Retinal pigment epithelial cell (primary cell): Measurements from ENCODE around the gene UBA7.
"Not testable (repeated sequence)": the region's sequence is repeated elsewhere in the genome, so short reads cannot be mapped to it uniquely, and the experiment has no call there.

Source experiments
- DNase-seq: peaks from one replicate; pipeline ENCODE4 v3.0.0-alpha.2; 2010; ENCODE audit warnings: low read depth
- H3K4me3 ChIP-seq: 2 replicates; pipeline ENCODE4 v1.5.1; 2011; ENCODE audit warnings: mild to moderate bottlenecking, low read length, control low read depth, moderate library complexity
- CTCF ChIP-seq: conservative IDR thresholded peaks from 2 replicates; pipeline ENCODE4 v1.5.1; 2011; ENCODE audit warnings: low read depth, low read length, control low read depth, inconsistent platforms

The UBA7 gene

GRCh38 chr3:49780080-49780974 lies 33.4 kb downstream of the UBA7 start:
- H3K4me3 ChIP-seq, result no peak overlapping the region
- TF ChIP-seq CTCF, result no peak
- no peak for DNase-seq

GRCh38 chr3:49779358-49780079 lies 34.2 kb downstream of the UBA7 start:
- DNase-seq, result no peak
- no peak overlapping the region for H3K4me3 ChIP-seq
- TF ChIP-seq CTCF, result no peak

- not testable (repeated sequence) for DNase-seq
Measured at GRCh38 chr3:49776101-49776500, 37.7 kb downstream of the UBA7 start.

GRCh38 chr3:49775538-49775937 lies 38.2 kb downstream of the UBA7 start:
- no peak overlapping the region for H3K4me3 ChIP-seq
- TF ChIP-seq CTCF, result no peak
- DNase-seq, result no peak

More at GRCh38 chr3:49776101-49776500, 37.7 kb downstream of the UBA7 start:
- not testable (repeated sequence) for H3K4me3 ChIP-seq

GRCh38 chr3:49772703-49773102 lies 41.0 kb downstream of the UBA7 start:
- DNase-seq, result no peak
- no peak for TF ChIP-seq CTCF
- no peak overlapping the region for H3K4me3 ChIP-seq

GRCh38 chr3:49771340-49771938 lies 42.3 kb downstream of the UBA7 start:
- no peak for TF ChIP-seq CTCF
- DNase-seq, result no peak
- H3K4me3 ChIP-seq, result no peak overlapping the region

GRCh38 chr3:49769926-49770325 lies 43.8 kb downstream of the UBA7 start:
- DNase-seq, result no peak
- no peak overlapping the region for H3K4me3 ChIP-seq
- no peak for TF ChIP-seq CTCF
